Measurements from ENCODE around the gene LGR4.

The LGR4 gene

DNA sequence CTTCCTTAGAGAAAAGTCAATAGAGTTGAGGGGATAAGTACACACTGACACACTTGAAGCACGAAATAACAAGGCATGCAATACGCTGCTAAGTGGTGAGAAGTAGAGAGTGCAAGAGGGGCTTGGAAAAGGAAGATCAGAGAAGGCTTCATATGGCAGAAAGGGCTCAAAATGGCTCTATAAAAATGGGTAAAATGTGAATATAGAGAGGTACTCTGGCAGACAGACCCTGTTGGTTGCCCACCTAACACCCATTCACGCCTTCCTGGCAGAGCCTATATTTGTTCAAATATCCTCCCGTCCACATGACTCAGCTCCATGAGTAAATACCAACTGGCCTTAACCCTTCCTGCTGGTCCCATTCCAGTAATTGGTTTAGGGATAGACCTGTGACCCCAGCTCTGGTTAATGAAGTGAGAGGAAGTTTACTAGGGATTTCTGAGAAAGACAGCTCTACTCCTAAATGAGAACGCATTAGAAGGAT lies 70.7 kb downstream of the LGR4 start:
- peak; percentile 39 for DNase-seq (ENCODE audit: low read depth)

DNA sequence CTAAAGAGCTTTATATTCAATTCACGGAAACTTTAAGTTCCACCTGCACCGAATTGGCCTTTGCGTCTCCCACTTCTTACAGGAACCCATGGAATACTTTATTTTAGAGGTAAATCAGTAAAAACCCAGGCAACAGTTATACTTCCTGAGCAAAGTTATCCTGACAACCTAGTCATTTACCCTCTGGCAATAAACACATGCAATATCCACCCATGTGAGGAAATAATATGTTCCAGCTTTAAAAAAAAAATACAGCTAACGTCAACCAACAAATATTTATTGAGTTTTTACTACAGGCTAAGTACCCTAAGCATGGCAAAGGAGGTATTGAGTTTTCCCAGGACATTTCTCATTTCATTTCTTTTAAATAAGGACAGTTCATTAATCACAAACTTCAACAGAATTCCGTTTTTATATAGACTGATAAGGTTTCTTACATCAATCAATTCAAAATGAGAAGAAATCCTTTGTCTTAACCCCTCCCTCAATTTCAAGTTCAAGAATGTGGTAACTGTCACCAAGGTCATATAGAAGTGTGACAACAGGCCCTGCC lies 71.2 kb downstream of the LGR4 start:
- no peak for DNase-seq (ENCODE audit: low read depth)

DNA sequence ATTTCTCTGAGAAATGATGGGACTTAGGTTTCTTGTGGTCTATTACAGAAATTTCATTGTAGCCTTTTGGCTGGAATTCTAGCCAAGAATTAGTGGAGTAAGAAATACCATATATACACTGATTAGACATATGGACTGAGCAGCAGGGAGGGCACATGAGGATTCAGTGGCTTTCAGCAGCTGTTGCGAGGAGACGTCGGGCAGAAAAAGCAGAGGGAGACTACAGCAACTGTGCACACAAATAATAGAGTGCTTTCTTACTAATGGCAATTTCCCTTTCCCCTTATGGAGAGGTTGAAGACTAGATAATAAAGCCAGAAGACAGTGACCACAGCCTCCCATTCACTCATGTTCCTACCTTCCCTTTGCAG lies 74.2 kb downstream of the LGR4 start:
- no peak for DNase-seq (ENCODE audit: low read depth)

DNA sequence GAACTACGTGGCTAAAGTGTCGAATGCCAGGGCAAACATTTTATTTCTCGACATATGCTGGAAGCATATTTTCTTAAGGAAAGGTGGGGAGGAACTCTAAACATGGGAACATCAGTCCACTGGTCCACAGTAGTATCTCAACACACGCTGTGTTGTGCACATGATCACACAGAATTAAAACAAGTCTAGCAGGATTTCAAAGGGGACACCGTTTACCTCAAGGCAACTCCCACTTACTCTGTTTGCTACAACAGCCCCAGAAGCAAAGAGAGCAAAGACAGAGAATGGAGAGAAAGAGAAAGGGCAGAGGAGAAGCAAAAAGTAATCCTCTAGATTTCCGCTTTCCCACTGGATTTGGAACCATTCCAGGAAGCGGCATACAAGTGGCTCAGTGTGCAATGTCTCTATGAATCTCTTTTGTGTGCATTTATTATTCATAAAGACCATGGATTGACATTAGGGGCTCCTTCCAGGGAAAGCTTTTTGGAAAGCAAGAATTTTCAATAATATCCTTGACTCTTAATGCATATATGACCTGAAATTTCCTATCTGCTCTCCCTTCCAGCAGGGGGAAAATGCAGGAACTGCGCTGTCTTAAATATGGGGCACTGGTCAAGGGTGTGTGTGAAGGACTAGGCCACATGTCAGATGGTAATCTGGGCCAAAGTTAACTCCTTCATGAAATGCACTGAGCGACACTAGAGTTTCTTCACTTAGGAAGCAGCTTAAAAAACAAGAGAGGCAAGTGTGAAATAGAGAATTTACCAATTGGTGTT lies 74.8 kb downstream of the LGR4 start:
- no peak for DNase-seq (ENCODE audit: low read depth)

DNA sequence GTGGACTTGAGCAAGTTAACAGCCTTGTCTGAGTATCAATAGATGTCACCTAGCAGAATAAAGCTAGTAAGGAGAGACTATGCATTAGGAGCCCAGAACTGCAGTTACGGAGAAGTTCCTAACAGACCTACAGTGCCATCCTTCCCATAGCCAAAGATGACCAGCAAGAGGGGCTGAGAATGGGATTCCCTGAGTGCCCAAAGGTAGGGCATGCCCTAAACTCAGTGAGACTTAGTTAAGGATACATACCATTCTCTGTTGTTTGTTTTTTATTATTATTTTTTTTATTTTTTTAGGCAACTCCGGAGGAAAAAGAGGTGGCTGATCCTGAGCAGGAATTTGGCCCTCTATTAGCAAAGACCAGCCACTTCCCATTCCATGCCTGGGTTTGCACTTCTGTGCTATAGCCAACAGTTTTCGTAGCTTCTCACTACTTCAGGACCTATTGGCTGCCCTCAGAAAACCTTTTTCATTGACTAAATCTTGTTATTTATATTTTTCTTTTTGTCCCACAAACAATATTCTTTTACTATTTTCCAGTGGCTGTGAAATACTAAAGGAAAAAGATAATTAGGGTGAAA lies 76.2 kb downstream of the LGR4 start:
- DNase-seq (ENCODE audit: low read depth) = no peak

DNA sequence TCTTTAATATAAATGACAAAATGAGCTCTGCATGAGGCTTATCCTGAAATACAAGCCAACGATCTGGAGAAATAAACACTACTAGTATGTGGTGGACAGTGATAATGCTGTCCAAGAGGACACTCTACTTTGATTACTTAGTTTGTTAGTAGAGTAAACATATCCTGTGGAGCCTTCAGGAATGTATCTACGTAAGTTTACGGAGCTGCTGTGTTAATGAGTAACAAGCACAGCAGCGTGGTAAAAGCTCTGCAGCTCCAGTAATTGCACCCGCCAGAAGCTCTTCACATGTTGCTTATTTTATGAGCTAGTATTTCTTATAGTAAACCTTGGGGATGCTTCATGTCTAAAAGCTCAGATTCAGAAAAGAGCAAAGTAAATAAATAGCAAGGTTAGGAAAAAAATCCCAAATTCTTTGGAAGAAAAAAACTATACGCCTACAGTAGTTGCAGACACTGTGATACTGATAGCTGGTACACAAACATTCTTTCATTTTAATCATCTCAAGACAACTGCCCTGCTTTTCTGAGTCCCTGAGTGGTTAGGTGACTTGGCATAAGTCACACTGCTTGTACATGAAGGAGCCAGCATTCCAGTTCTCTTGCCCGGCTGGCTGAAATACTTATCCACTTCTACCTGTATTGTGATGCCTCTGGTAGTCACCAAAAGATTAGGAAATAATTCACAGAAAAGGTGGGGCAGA lies 76.9 kb downstream of the LGR4 start:
- peak; percentile 43 for DNase-seq (ENCODE audit: low read depth)

DNA sequence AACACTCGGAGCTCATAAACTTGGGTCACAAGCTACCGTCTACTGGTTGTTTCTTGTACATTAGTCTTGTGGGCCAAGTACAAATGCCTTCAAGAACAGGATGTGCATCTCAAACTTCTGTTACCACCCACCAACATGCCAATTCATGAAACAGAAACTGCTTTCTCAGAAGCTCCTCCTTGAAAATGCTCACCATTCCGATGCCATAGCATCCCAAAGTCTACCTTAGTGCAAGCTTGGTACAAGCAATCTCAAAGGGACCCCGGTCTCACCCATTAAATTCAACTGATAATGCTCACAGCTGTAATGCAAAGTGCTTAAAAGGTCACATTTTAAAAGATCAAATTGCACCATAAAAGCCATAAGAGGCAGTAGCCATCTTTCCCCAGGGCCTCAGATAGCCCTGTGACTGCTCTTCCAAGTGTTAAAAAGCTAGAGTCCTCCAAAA lies 77.8 kb downstream of the LGR4 start:
- DNase-seq (ENCODE audit: low read depth) = no peak

DNA sequence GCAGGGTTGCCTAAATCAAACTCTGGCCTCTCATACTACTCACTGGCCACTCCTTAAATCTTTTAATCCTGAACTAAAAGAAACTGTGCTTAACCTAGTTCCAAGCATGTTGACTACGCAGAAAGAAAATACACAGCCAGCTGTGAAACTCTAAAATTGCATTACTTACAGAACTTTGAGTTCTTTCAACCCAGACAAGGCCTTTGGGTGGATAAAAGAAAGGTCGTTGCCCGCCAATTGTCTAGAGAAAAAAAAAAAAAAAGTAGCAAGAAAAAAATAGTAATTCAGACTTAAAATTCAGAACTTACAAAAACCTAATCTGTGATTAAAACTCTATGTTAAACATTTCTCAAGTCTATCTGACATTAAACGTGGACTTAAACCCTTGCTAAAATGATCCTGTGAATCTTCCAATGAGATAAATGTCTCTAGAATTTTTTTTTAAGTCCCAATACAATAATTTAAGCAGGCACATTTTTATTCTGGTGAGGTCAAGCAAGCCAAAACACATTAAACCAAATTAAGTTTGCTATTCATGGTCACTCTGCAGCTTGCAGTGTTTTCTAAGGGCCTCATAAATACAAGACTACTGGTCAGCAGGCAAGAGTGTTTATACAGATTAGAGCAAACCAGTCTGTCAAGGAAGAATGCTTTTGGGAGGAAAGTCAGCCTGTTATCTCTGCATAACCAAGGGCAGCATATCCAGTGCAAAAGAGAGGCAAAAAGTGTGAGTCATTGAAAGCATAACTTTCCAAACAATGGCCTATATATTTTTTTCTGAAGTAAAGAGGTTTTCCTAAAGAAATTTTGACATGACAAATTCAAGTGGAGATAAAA lies 80.1 kb downstream of the LGR4 start:
- peak; percentile 67 for DNase-seq (ENCODE audit: low read depth)

DNA sequence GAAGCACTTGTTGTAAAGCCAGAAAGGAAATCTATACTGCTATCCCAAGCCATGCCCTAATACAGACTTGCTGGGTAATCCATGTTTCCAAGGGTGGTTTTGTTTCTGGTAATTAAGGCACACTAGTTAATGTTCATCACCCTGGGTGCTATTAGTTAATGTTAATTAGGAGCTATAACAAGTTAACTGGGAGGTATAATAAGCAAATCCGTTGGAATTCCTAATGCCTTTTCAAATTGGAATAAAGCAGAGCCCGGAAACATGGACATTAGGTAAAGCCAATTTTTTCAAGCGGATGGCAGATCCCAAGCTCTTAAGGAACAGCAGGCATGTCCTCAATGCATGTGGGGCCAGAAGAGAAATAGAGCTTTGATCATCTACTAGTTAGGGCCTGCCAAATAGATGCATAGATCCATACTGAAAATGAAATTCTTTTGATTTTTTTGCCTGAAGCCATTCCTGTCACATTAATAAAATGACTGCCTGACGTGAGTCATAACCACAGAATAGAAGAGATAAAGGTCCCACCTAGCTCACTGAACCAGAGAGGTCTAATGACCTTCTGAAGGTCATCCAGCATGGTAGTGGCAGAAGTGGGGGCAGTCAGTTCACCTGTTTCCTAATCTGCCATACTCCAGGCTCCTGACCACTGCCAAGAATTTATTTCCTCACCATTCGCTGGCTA lies 81.1 kb downstream of the LGR4 start:
- DNase-seq (ENCODE audit: low read depth) = peak; percentile 64

DNA sequence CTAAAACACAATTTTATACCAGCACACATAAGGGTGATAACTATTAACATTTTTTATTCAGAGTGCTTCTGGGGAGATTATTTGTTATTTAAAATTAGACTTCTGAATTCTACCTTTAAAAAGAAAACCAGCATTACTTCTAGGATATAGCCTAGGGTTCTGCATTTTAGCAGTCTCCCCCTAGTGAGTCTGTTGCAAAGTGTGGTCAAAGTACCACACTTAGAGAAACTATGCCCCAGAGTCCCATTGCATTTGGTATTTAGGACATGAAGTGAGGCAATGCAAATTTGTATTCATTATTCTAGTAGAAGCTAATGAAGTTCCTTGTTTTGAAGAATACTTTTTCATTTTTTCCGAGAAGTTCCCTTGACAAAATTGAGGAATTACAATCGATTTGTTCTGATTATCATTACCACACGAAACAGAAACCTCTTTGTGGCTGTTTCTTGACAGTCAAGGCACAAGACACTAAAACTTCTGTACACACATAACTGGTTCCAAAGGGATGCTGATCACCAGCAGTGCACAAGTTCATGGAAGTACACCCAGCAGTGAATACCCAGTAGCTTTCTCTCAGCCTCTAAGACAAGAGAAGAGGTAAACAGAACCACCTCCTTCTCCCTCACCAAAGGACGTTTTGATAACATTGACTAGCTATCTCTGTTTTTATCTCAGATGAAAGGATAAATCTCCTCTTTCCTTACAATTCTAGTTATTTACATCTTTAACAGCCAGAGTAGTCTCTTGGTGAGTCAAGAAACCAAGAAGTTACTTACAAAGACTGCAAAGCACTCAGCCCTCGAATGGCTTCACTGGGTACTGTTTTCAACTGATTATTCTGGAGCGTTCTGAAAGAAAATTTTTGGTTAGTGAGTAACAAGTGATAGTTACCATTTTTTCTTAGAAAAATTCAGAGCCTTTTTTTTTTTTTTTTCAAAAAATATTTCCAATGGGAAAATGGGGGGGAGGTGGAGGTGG lies 82.0 kb downstream of the LGR4 start:
- peak; percentile 60 for DNase-seq (ENCODE audit: low read depth)

DNA sequence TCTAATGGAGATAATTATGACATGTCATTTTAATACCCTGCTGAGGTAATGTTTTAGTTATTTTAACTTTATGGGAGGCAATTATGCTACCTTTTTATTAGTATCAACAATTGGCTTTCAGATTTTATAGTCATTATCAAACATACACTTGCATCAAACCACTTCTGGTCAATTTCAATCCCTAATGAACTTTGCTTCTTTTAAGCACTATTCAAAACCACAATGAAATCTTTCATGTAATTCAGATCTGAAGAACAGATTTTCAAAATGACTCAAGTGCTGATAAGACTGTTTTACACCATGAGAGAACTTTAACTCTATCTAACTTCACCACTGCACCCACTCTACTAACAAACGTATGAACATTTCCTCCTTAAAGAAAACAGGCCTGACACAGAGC lies 83.7 kb downstream of the LGR4 start:
- DNase-seq (ENCODE audit: low read depth) = no peak

DNA sequence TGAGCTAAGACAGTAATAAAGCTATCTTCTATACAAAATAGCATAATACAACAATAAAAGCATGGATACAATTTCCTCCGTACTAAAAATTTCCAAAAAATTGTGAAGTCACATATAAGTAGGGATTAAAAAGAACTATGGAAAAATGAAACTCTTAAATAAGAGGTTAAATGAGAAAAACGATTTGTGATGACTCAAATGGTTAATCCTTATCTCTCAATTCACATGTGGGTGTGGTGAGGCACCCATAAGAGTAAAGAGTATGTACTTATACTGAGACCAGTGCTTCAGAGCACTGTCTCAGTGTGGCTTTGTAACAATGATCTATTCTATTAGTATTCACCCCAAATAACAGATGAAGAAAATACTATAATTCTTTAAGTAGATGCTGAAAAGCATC lies 84.6 kb downstream of the LGR4 start:
- peak; percentile 25 for DNase-seq (ENCODE audit: low read depth)

DNA sequence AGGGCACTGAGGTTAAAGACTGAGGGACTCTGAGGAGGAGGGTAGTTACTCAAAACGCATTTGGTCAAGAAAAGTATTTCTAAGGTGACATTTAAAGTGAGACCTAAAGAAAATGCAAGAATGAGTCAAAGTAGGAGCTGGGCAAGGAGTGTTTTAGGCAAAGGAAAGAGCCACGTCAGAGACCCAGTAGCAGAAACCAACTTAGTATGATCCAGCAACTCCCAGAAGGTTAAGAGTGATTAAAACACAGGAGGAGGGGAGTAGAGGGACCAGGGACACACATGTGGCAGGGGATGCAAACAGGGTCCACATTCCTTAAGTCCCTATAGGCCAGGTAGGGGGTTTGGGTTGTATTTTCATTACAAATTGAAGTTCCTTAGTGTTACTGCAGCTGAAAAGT lies 85.2 kb downstream of the LGR4 start:
- no peak for DNase-seq (ENCODE audit: low read depth)

DNA sequence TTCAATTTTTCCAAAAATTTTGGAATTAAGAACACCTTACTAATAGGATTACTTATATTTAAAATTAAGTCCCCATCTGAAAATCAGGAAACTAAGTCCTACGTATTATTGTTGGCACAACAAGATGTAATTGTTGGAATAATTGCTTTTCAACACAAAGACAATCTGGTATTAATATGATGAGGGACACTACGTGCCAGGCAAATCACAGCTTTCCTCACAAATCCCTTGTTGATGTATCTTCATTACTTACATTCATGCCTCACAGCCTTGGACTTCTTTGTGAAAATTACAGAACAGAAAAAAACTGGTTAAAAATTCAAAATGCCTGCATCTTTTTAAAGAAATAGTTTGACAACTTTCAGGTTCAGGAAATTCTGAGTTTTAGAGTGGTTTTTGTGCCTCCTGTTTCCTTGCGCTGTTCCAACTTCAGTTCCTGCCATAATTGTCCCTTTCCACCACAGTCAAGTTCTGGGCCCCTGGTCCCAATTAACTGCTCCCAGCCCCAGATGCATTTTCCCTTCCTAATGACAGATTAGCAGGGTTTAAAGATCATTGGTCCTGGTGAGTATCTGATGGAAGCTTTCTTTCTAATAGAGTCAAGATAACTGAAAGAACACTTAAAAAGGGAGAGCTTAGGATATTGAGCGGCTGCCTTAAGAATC lies 86.3 kb downstream of the LGR4 start:
- DNase-seq (ENCODE audit: low read depth) = no peak

DNA sequence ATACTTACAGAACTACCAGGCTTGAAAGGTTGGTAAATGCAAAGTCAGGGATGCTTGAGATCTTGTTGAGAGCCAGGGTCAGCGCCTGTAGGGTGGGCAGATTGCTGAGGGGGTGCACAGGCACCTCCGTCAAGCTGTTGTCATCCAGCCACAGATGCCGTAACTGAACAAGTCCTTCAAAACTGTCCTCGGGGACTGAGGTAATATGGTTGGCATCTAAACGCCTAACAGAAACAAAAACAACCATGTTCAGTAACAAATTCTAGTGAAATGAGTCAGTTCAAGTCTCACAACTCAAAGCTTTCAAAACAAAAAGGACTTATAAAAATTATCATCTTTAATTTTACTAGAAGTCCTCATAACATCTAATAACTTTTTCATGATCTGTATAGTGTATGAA lies 87.3 kb downstream of the LGR4 start:
- peak; percentile 87 for DNase-seq (ENCODE audit: low read depth)

DNA sequence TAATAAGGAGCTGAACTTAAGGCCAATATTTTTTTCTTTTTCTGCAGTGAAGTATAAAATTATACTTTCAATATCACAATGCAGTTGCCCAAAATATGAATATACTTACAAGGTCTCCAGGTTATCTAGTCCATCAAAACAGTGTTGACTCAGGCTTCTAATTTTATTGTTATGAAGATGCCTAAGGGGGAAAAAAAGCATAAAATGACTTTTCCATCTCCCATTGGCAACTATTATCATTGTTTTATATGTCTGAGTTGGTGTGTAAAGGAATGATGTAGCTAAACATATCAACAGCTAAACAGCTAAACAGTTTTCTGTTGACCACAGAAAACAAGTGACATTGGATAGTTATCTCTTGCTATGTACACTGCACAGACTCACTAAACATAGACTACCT lies 88.4 kb downstream of the LGR4 start:
- DNase-seq (ENCODE audit: low read depth) = no peak

DNA sequence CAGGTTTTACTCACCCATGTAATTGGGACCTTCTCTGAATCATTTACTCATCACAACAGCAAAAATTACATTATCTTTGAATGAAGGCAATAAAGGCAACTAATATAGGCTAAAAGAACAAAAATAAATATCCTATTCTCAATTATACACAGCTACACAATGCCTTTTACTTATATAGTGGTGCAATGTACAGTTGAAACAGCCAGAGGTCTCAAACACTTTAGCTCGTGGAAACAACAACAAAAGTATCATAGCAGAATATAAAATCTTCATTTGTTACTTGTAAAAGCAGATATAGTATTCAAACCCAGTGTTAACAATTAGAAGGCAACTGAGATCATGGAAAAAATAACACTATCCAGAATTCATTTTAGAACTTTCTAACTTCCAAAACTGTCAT lies 88.9 kb downstream of the LGR4 start:
- DNase-seq (ENCODE audit: low read depth) = no peak

DNA sequence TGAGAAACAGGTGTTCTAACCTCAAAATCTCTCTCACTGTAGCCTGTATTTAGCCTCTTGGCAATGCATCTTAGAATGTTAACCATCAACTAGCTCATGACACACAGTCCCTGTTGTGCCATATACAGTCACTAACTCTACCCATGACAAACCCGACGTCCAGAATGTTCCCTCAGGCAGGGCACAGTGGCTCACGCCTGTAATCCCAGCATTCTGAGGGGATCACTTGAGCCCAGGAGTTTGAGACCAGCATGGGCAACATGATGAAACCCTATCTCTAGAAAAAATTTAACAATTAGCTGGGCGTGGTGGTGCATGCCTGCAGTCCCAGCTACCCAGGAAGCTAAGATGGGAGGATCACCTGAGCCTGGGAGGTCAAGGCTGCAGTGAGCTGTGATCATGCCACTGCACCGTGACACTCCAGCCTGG lies 91.3 kb downstream of the LGR4 start:
- DNase-seq (ENCODE audit: low read depth) = no peak

DNA sequence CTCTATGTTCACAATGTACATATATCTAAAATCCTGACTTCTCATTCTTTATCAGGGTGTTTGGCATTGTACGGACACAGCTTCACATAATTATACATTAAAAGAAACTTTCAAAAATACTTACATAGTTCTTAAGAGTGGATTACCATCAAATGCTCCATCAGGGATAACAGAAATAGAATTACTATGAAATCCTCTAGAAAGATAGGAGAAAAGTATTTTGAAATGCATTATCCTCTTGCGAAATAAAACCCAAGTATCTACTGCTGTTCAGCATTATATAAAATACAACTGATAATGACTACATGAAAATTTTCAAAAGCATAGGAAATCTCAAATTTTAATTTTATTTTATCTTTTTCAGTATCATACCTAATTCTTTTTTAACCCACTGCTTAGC lies 91.8 kb downstream of the LGR4 start:
- no peak for DNase-seq (ENCODE audit: low read depth)

DNA sequence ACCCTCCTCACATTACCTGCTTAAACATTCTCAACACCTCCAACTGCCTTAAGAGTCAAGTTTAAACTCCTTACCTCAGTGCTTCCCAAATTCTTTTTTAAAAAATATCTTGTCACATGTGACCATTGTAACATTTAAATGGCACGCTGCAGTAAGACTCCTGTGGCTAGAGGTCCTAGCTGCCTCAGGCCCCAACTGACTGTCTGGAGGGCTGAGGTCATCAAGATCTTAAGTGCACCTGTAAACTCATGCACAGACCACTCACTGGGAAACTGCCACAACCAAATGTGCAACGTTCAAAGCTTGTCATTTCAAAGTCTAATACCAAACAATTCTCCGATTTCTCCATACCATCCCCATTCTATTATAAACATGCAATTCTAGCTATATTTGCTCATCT lies 93.1 kb downstream of the LGR4 start:
- DNase-seq (ENCODE audit: low read depth) = no peak

All from ELR (cell line).